ENCODE data around the gene ATP6V1A.
A peak's percentile ranks its signal among the peaks of the same experiment; 100 is the strongest.

Gene ATP6V1A

DNA sequence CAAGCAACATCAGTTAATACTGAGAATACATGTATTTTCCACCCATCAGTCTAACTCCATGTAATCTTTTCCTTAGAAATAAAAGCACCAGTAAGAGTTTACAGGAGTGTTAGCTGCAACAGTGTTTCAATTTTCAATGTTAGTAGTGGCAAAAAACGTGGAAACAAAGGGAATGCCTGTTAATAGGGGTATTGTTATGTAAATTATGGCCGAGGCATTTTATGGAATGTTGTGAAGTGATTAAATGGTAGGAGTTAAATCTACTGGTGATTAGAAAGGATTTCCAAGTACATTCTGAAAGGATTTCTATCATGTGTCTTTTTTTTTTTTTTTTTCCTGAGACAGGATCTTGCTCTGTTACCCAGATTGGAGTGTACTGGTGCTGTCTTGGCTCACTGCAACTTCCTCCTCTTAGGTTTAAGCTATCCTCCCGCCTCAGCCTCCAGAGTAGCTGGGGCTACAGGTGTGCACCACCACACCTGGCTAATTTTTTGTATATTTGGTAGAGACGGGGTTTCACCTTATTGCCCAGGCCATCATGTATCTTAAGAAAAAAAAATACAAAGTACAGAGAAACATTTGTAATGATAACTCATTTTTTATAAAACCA is 6.6 kb downstream of the ATP6V1A start:
- no peak for DNase-seq (ENCODE audit: extremely low spot score)
- TF ChIP-seq, protein P1, sequence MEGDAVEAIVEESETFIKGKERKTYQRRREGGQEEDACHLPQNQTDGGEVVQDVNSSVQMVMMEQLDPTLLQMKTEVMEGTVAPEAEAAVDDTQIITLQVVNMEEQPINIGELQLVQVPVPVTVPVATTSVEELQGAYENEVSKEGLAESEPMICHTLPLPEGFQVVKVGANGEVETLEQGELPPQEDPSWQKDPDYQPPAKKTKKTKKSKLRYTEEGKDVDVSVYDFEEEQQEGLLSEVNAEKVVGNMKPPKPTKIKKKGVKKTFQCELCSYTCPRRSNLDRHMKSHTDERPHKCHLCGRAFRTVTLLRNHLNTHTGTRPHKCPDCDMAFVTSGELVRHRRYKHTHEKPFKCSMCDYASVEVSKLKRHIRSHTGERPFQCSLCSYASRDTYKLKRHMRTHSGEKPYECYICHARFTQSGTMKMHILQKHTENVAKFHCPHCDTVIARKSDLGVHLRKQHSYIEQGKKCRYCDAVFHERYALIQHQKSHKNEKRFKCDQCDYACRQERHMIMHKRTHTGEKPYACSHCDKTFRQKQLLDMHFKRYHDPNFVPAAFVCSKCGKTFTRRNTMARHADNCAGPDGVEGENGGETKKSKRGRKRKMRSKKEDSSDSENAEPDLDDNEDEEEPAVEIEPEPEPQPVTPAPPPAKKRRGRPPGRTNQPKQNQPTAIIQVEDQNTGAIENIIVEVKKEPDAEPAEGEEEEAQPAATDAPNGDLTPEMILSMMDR (IDR thresholded peaks at IDR 0.05; ENCODE audit: control extremely low read depth, extremely low read depth, low read depth, missing control alignments) = no peak
- ChIA-PET POLR2A (no interaction called here), CTCF (interaction anchor here (0.8 to 1.0 kb wide), 2 partner anchors 87 to 160 kb away, joined by 3 read pairs; no protein-coding TSS in a partner anchor)

DNA sequence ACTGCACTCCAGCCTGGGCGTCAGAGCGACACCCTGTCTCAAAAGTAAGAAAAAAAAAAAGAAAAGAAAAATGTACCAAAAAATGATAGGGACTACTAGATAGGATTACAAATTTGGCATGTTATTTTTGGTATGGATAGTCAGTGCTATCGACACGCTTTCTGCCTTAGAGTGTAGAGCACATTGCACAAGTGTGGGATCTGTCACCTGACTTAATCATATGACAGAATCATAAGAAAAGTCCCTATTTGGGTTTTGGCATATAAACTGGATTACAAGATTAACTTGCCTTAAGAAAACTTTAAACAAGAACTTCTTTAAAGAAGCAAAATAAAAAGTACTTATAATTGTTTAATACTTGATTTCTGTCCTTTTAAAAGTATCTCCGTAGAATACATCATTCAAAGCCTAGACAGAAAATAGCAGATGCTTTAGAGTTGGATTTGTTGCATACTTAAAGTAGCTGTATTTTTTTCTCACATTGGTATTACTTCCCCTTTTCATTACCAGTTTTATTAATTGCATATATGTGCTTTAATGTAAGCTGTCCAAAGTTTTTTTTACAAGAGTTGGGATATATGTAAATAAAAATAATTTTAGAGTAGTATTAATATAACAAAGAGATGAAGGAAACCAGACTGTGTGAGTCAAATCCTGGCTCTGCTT is 7.8 kb downstream of the ATP6V1A start:
- TF ChIP-seq, protein P1 (IDR thresholded peaks at IDR 0.05; ENCODE audit: control extremely low read depth, extremely low read depth, low read depth, missing control alignments) = no peak
- peak; percentile 28 for DNase-seq (ENCODE audit: extremely low spot score)
- ChIA-PET CTCF (interaction anchor here (0.7 to 7.5 kb wide), 3 partner anchors 9 to 159 kb away, joined by 3 to 27 read pairs (median 3); partner anchors contain the start of genes ATP6V1A and NAA50), POLR2A (no interaction called here)

DNA sequence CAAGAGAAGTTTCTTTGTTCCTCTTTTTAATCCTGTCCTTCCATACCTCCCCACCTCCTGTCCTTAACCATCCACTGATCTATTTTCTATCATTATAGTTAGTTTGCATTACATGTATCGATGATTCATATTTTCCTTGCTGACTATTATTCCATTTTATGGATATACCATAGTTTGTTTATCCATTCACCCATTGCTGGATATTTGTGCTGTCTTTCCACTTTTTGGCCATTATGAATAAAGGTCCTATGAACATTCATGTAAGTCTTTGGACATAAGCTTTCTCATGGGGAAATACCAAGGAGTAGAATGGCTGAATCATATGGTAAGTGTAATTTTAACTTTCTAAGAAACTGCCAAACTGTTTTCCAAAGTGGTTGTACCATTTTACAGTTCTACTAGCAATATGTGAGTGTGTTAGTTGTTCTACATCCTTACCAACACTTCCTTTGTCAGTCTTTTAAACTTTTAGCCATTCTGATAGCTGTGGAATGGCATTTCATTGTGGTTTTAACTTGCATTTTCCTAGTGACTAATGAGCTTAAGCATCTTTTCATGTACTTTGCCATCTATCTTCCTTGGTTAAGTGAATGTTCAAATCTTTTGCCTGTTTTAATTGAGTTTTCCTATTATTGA is 11.7 kb downstream of the ATP6V1A start:
- ChIA-PET POLR2A (no interaction called here), CTCF (interaction anchor here (0.8 to 7.5 kb wide), 3 partner anchors 9 to 67 kb away, joined by 3 to 27 read pairs (median 3); partner anchors contain the start of genes ATP6V1A and NAA50)
- TF ChIP-seq, protein P1 (IDR thresholded peaks at IDR 0.05; ENCODE audit: control extremely low read depth, extremely low read depth, low read depth, missing control alignments) = no peak
- DNase-seq (ENCODE audit: extremely low spot score) = no peak

DNA sequence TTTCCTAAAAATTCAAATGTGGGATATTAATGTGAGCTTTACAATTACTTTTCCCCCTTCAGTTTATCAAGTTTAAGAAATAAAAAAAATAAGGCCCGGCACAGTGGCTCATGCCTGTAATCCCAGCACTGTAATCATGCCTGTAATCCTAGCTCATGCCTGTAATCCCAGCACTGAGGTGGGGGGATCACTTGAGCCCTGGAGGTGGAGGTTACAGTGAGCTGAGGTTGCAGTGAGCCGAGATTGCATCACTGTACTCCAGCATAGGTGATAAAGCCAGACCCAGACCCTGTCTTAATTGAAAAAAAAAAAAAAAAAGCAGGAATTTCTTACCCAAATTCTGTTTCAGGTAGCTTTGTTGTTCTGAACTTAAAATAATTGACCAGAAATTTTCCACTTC is 17.9 kb downstream of the ATP6V1A start:
- TF ChIP-seq, protein P1 (IDR thresholded peaks at IDR 0.05; ENCODE audit: control extremely low read depth, extremely low read depth, low read depth, missing control alignments) = no peak
- CTCF ChIA-PET = interaction anchor here (0.8 to 1.2 kb wide), 4 partner anchors 9 to 74 kb away, joined by 3 to 5 read pairs (median 4); partner anchors contain the start of gene GRAMD1C
- POLR2A ChIA-PET = no interaction called here
- DNase-seq (ENCODE audit: extremely low spot score) = no peak

DNA sequence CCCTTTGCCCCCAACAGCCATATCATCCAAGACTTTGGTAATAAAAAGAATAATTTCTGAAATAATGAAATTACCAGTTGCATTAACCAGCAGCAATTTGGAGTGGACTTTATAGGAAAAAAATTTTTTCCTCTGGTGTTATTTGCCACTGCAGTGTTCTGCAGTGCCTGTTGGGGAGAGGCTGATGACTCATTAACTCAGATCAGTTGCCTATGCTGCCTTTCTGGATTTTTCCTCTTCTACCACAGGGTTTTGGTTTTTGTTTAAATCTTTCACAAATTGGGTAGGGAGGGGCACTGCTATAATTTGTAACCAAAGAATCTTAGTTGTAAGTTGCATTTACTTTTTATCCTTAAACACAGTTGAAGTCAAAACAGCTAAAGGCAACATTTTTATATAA is 22.7 kb downstream of the ATP6V1A start:
- POLR2A ChIA-PET = no interaction called here
- TF ChIP-seq, protein P1 (IDR thresholded peaks at IDR 0.05; ENCODE audit: control extremely low read depth, extremely low read depth, low read depth, missing control alignments) = no peak
- DNase-seq (ENCODE audit: extremely low spot score) = peak; percentile 25
- CTCF ChIA-PET = interaction anchor here (1.4 kb wide), 1 partner anchor 12 kb away, joined by 4 read pairs; no protein-coding TSS in a partner anchor

DNA sequence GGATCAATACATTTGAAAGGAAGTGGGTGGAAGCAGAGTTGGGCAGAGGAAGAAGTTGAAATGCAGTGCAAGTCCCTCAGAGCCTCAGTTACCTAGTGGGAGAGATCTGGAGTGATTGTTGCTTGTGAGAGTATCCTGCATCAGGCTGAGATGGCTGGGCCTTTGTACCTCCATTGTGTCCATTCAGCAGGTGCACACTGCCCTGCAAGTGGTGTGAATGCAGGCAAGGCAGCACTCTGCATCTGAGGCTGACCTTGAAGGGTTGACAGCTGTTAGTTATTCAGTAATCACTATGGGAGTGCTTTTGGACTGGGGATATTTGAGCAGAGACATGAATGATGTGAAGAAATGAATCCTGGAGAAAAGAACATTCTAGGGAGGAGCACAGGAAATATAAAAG is 25.2 kb downstream of the ATP6V1A start:
- no peak for DNase-seq (ENCODE audit: extremely low spot score)
- POLR2A ChIA-PET = no interaction called here
- TF ChIP-seq, protein P1 (IDR thresholded peaks at IDR 0.05; ENCODE audit: control extremely low read depth, extremely low read depth, low read depth, missing control alignments) = no peak
- CTCF ChIA-PET = no interaction called here
